ENCODE measurements around the gene CAPN11. TPM values are rescaled to one million over a fixed set of nuclear protein-coding genes. Genes with fewer than 3 reads are reported as not detected.
A peak's percentile ranks its signal among the peaks of the same experiment; 100 is the strongest.

Gene CAPN11
- total and polyA plus RNA-seq, 9 donors: 0.17 to 0.38 (median 0.20) TPM; not detected in 4

DNA sequence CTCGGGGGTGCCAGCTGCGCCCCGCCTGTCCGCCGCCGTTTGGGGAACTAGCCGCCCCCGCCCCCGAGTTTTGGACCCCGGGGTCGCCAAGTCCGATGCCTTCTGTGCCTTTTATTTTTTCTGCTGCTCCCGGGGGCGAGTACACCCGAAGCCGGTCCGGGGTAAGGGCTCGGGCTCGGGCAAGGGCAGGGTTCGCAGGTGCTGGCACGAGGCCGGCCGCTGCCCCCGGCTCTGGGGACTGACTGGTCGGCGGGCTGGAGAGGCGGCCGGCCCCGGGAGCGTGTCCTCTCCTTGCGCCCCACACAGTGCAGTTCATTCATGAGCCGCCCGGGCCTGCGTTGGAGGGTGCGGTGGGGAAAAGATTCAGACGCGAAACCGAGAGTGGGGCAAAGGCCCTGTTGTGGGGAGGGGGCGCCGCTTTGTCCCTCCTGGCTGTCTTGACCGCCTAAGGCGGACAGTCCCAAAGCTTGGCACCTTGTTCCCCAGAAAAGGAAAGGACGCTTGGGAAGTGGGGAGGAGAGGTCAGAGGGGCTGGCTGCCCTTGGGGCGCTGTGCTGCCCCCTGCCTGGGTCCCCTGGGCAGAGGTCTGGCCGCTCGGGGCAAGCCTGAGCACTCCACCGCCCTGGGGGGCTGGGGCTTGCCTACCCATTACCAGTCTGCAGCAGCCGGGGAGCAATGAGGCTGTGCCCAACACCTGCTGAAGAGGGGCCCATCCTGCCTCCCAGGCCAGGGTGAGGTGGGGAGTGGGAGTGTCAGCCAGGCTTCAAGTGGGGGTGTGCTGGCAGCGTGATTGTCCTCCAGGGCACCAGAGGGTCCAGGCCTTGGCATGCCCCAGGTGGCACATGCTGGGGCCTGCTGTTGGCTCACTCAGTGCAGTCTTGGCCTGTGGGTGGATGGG is 30.4 kb upstream of the CAPN11 start:
- Histone ChIP-seq H3K27ac (no peak overlapping the region), H3K27me3 (no peaks in the 10 kb centered on the region), H3K36me3 (no peaks in the 10 kb centered on the region), H3K9me3 (no peaks in the 10 kb centered on the region), H3K4me3 (peak overlapping the region; percentile 84), H3K4me1 (ENCODE audit: insufficient read depth) (peaks cover 5% of the 10 kb centered on the region)
- TF ChIP-seq CTCF (IDR thresholded peaks at IDR 0.05) (peak in 1 of 3 donors; percentile 38), POLR2A (IDR thresholded peaks at IDR 0.05) (no peak)
- peak; percentile 32 to 69 (median 51) for DNase-seq
- intact Hi-C loops (cut with DNase I): no loop called here
- WGBS, 3 donors: 3 to 5% (median 5%) methylated on average over 33 to 49 of the region's 49 CpGs

GRCh38 chr6:44129841-44130322 is 28.7 kb upstream of the CAPN11 start:
- no peak overlapping the region for H3K27ac ChIP-seq
- peaks cover 5% of the 10 kb centered on the region for H3K4me1 ChIP-seq (ENCODE audit: insufficient read depth)
- no peak for DNase-seq
- H3K9me3 ChIP-seq: no peaks in the 10 kb centered on the region
- 45 to 68% (median 49%) methylated on average over 2 of the region's 2 CpGs for WGBS, 3 donors
- no peaks in the 10 kb centered on the region for H3K27me3 ChIP-seq
- TF ChIP-seq POLR2A (IDR thresholded peaks at IDR 0.05) (no peak), EP300 (IDR thresholded peaks at IDR 0.05) (no peak), CTCF (IDR thresholded peaks at IDR 0.05) (no peak)
- no peaks in the 10 kb centered on the region for H3K36me3 ChIP-seq
- no peak overlapping the region for H3K4me3 ChIP-seq
- intact Hi-C loops (cut with DNase I): no loop called here

DNA sequence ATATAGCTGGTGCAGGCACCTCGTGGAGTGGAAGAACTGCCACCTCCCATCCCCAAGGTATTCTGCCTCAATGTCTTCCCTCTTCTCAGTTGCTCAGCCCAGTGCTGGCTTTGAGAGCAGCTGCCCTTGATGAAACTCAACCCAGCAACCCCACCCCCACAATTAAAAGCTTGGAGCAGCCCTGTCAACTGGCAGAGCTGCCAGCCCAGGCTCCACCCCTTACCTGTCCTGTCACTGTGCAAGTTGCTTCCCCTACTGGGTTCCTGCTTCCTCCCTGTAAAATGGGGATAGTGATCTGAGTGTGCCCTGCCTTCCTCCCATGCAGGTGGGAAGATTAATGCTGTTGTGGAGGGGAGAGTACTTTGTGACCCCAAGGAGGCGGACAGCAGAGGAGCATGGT is 26.7 kb upstream of the CAPN11 start:
- WGBS, 3 donors: 66 to 81% (median 78%) methylated on average over 2 of the region's 2 CpGs

DNA sequence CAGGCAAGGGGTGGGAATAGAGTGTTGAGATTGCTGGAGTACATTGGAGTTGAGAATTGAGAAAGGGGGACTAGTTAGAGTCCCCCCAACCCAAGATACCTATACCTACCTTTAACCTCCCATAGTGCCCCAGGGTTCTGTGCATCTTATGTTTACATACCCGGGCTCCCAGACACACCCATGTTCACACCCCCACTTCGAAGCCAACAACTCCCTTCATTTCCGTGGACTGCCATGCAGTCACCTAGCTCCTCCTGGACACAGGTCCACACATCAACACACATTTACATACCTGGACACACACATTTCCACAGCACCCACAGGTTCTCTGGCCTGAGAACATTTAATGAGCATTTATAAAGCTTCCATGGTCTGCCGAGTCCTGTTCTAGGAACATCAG is 26.1 kb upstream of the CAPN11 start:
- intact Hi-C loops (cut with DNase I): no loop called here
- TF ChIP-seq POLR2A (IDR thresholded peaks at IDR 0.05): no peak
- no peak for TF ChIP-seq CTCF (IDR thresholded peaks at IDR 0.05)
- no peak for TF ChIP-seq EP300 (IDR thresholded peaks at IDR 0.05)
- no peak for DNase-seq
- H3K4me3 ChIP-seq: no peak overlapping the region
- H3K4me1 ChIP-seq (ENCODE audit: insufficient read depth): peaks cover 5% of the 10 kb centered on the region
- no peaks in the 10 kb centered on the region for H3K9me3 ChIP-seq
- H3K36me3 ChIP-seq: no peaks in the 10 kb centered on the region
- no peak overlapping the region for H3K27ac ChIP-seq
- H3K27me3 ChIP-seq: no peaks in the 10 kb centered on the region
- WGBS, 3 donors: 79 to 86% (median 79%) methylated on average over 4 of the region's 4 CpGs

More for the DNA sequence above, 26.7 kb upstream of the CAPN11 start:
- no peak for TF ChIP-seq EP300 (IDR thresholded peaks at IDR 0.05)
- no peak for TF ChIP-seq CTCF (IDR thresholded peaks at IDR 0.05)
- TF ChIP-seq POLR2A (IDR thresholded peaks at IDR 0.05): no peak
- Histone ChIP-seq H3K27me3 (no peaks in the 10 kb centered on the region), H3K9me3 (no peaks in the 10 kb centered on the region), H3K36me3 (no peaks in the 10 kb centered on the region), H3K27ac (no peak overlapping the region), H3K4me1 (ENCODE audit: insufficient read depth) (peaks cover 5% of the 10 kb centered on the region), H3K4me3 (no peak overlapping the region)
- intact Hi-C loops (cut with DNase I): no loop called here
- DNase-seq: no peak
